Right cardiac atrium (tissue), 5 donors: ENCODE measurements around the gene CLPSL2. TPM values are rescaled to one million over a fixed set of nuclear protein-coding genes. Genes with fewer than 3 reads are reported as not detected.
A peak's percentile ranks its signal among the peaks of the same experiment; 100 is the strongest.

Experiments
- ATAC-seq, 2 donors: fragments of 200-7000 bp; cut with Tn5 transposase; one replicate each; pipeline versions ENCODE4 v1.8.0 to v1.9.1; 2020; ENCODE audit warnings: moderate library complexity in 2 of 2, mild to moderate bottlenecking in 1 of 2
- DNase-seq, 3 donors: peaks; one replicate each; pipeline ENCODE4 v3.0.0-alpha.2; 2020
- H3K27ac ChIP-seq: one replicate; pipeline ENCODE4 v1.5.1; 2013; ENCODE audit warnings: mild to moderate bottlenecking, low read length, control low read depth, moderate library complexity
- H3K27me3 ChIP-seq: one replicate; pipeline ENCODE4 v1.6.1; 2013; ENCODE audit not compliant: control insufficient read depth, insufficient read depth
- H3K4me1 ChIP-seq: one replicate; pipeline ENCODE4 v1.6.1; 2013; ENCODE audit warnings: low read length; ENCODE audit not compliant: control insufficient read depth, insufficient read depth
- H3K4me3 ChIP-seq: one replicate; pipeline ENCODE4 v1.5.1; 2013; ENCODE audit warnings: low read length, control low read depth
- H3K9me3 ChIP-seq: one replicate; pipeline ENCODE4 v1.6.1; 2013; ENCODE audit warnings: low read length; ENCODE audit not compliant: control insufficient read depth
- WGBS: extraction: QIAGEN DNeasy Blood & Tissue Kit; methylation state at CpG from one replicate; pipeline ENCODE4 v1.1.7; 2013; 5-methylcytosine and 5-hydroxymethylcytosine counted together
- intact Hi-C, 4 donors: fragments of 100-400 bp; cut with DNase I; formaldehyde crosslinking; loops; one replicate each; pipeline versions ENCODE4 v1.11.0 to v1.14.0; 2022 to 2023
- polyA plus RNA-seq: library from polyadenylated mRNA; stranded (reverse); fragments of 200-250 nt; gene quantifications from one replicate; pipeline ENCODE4 v1.2.3, GENCODE V29; 2013
- total RNA-seq, 4 donors: library from RNA; stranded (reverse); fragmentation: NEBNext Ultra II Directional; extraction: Animal tissue kit (Norgen Biotek cat#: 25700); gene quantifications; one replicate each; pipeline ENCODE4 v1.2.1, GENCODE V29; 2021
- donor health status: healthy with polysubstance abuse.
- donor health status: DM: no; HTN: yes; CAD: no.
- donor health status: DM: no; HTN: no; CAD: no.
- donor health status: DM: no; HTN: yes; CAD: no; lungs with severe emphysema.
- donor health status: DM: yes; HTN: yes; CAD: no.

Gene CLPSL2
- total and polyA plus RNA-seq, 5 donors, result not detected

GRCh38 chr6:35774116-35774794 lies 2.1 kb upstream of the CLPSL2 start:
- ATAC-seq (no peak), DNase-seq (no peak)
- no peaks in the 10 kb centered on the region for H3K9me3 ChIP-seq
- H3K4me3 ChIP-seq, result no peak overlapping the region
- H3K27ac ChIP-seq, result no peak overlapping the region
- intact Hi-C loops, result no loop called here
- H3K4me1 ChIP-seq, result no peaks in the 10 kb centered on the region
- WGBS, result 83% methylated on average over 11 of the region's 11 CpGs
- no peaks in the 10 kb centered on the region for H3K27me3 ChIP-seq

- 55% methylated on average over 6 of the region's 6 CpGs for WGBS
- DNase-seq, result no peak
- intact Hi-C loops, result no loop called here
- H3K4me3 ChIP-seq, result no peak overlapping the region
- H3K27ac ChIP-seq, result no peak overlapping the region
- ATAC-seq, result no peak
- H3K27me3 ChIP-seq, result peaks cover under 1% of the 10 kb centered on the region
- H3K4me1 ChIP-seq, result no peaks in the 10 kb centered on the region
- H3K9me3 ChIP-seq, result no peaks in the 10 kb centered on the region
Measured at GRCh38 chr6:35775031-35775430, 1.4 kb upstream of the CLPSL2 start.

- ATAC-seq, result no peak
- 84% methylated on average over 10 of the region's 10 CpGs for whole genome bisulfite sequencing
- intact Hi-C loops, result no loop called here
Measured at GRCh38 chr6:35777356-35778102, 1.1 kb downstream of the CLPSL2 start.

GRCh38 chr6:35778437-35778836 lies 2.0 kb downstream of the CLPSL2 start:
- H3K4me1 ChIP-seq, result no peaks in the 10 kb centered on the region
- ATAC-seq (no peak), DNase-seq (no peak)
- no peak overlapping the region for H3K27ac ChIP-seq
- H3K9me3 ChIP-seq, result no peaks in the 10 kb centered on the region
- no peak overlapping the region for H3K4me3 ChIP-seq
- intact Hi-C loops, result no loop called here
- H3K27me3 ChIP-seq, result peaks cover 3% of the 10 kb centered on the region
- WGBS, result 76% methylated on average over 2 of the region's 2 CpGs

More at GRCh38 chr6:35777356-35778102, 1.1 kb downstream of the CLPSL2 start:
- H3K9me3 ChIP-seq, result no peaks in the 10 kb centered on the region
- H3K4me3 ChIP-seq, result no peak overlapping the region
- H3K4me1 ChIP-seq, result no peaks in the 10 kb centered on the region
- peaks cover 3% of the 10 kb centered on the region for H3K27me3 ChIP-seq
- no peak for DNase-seq
- H3K27ac ChIP-seq, result no peak overlapping the region

- 82% methylated on average over 7 of the region's 7 CpGs for WGBS
- Histone ChIP-seq H3K27ac (no peak within 1 kb of the TSS), H3K27me3 (peaks cover 3% of the 10 kb centered on the region), H3K4me3 (no peak within 1 kb of the TSS), H3K9me3 (no peaks in the 10 kb centered on the region), H3K4me1 (no peaks in the 10 kb centered on the region)
- intact Hi-C loops, result no loop called here
- DNase-seq (no peak), ATAC-seq (no peak)
Measured at GRCh38 chr6:35780719-35781118, 4.3 kb downstream of the CLPSL2 start, which contains the start of gene CLPSL1. TSS of gene CLPSL1 (plus strand) at chr6:35781019. CDS start at chr6:35781111, 92 bp downstream.

- Histone ChIP-seq H3K27me3 (peaks cover 3% of the 10 kb centered on the region), H3K4me1 (no peaks in the 10 kb centered on the region), H3K27ac (no peak overlapping the region), H3K4me3 (no peak overlapping the region), H3K9me3 (no peaks in the 10 kb centered on the region)
- intact Hi-C loops, result no loop called here
- no peak for DNase-seq
- ATAC-seq, result no peak
- 94% methylated on average over 2 of the region's 2 CpGs for WGBS
Measured at GRCh38 chr6:35781290-35781689, 4.9 kb downstream of the CLPSL2 start.

GRCh38 chr6:35782424-35782823 lies 6.0 kb downstream of the CLPSL2 start:
- no peak overlapping the region for H3K4me3 ChIP-seq
- H3K27ac ChIP-seq, result no peak overlapping the region
- no peak for DNase-seq
- no peak for ATAC-seq
- intact Hi-C loops, result no loop called here
- H3K4me1 ChIP-seq, result no peaks in the 10 kb centered on the region
- WGBS, result 64% methylated on average over 3 of the region's 3 CpGs
- H3K27me3 ChIP-seq, result peaks cover 3% of the 10 kb centered on the region
- no peaks in the 10 kb centered on the region for H3K9me3 ChIP-seq

GRCh38 chr6:35784200-35784599 lies 7.8 kb downstream of the CLPSL2 start:
- peaks cover 3% of the 10 kb centered on the region for H3K27me3 ChIP-seq
- no peak overlapping the region for H3K4me3 ChIP-seq
- H3K4me1 ChIP-seq, result no peaks in the 10 kb centered on the region
- no peak for ATAC-seq
- no peak for DNase-seq
- H3K27ac ChIP-seq, result no peak overlapping the region
- WGBS, result 66% methylated on average over 2 of the region's 2 CpGs
- intact Hi-C loops, result no loop called here
- no peaks in the 10 kb centered on the region for H3K9me3 ChIP-seq

- ATAC-seq, result no peak
- intact Hi-C loops, result no loop called here
- H3K27me3 ChIP-seq, result no peaks in the 10 kb centered on the region
- H3K9me3 ChIP-seq, result no peaks in the 10 kb centered on the region
- no peaks in the 10 kb centered on the region for H3K4me1 ChIP-seq
- DNase-seq, result no peak
- WGBS, result 52% methylated on average over 2 of the region's 2 CpGs
- H3K4me3 ChIP-seq, result no peak overlapping the region
- no peak overlapping the region for H3K27ac ChIP-seq
Measured at GRCh38 chr6:35786272-35786671, 9.9 kb downstream of the CLPSL2 start.

GRCh38 chr6:35786810-35787209 lies 10.4 kb downstream of the CLPSL2 start:
- ATAC-seq (peak; percentile 27 to 50), DNase-seq (no peak)
- Histone ChIP-seq H3K4me3 (no peak overlapping the region), H3K4me1 (no peaks in the 10 kb centered on the region), H3K9me3 (no peaks in the 10 kb centered on the region), H3K27ac (no peak overlapping the region), H3K27me3 (no peaks in the 10 kb centered on the region)
- intact Hi-C loops, result no loop called here
- 20% methylated on average over 25 of the region's 25 CpGs for WGBS
